GM12891 (cell line): ENCODE measurements around the gene RAB1B.

ENCODE experiments used
- POLR2A ChIP-seq: IDR thresholded peaks from 2 replicates; pipeline ENCODE4 v1.6.1; 2011; ENCODE audit warnings: low read depth, low read length, control low read depth
- POLR2AphosphoS5 ChIP-seq: IDR thresholded peaks from 2 replicates; pipeline ENCODE4 v1.6.1; 2011; ENCODE audit warnings: low read depth, low read length, control low read depth

GRCh38 chr11:66310324-66310723 lies 41.9 kb downstream of the RAB1B start:
- TF ChIP-seq POLR2A (no peak), POLR2AphosphoS5 (no peak)
